B cell (primary cell): Measurements from ENCODE around the gene PPP2R2B. TPM values are rescaled to one million over a fixed set of nuclear protein-coding genes. Genes with fewer than 3 reads are reported as not detected.

Experiments
- ATAC-seq: fragments of 200-7000 bp; cut with Tn5 transposase; one replicate; pipeline ENCODE4 v1.10.0; 2021; ENCODE audit warnings: low read depth, mild to moderate bottlenecking, moderate number of reproducible peaks, moderate library complexity
- CTCF ChIA-PET: fragments of 350-600 bp; sonication (Branson Sonifier 250); formaldehyde crosslinking; loops from one replicate; lab custom pipeline; 2021; ENCODE audit warnings: antibody characterized with exemption, inconsistent platforms; lab: Charles Lee
- POLR2A ChIA-PET: fragments of 350-600 bp; sonication (Branson Sonifier 250); formaldehyde crosslinking; loops from one replicate; lab custom pipeline; 2021; ENCODE audit warnings: antibody characterized with exemption; lab: Charles Lee
- DNase-seq: peaks from one replicate; pipeline ENCODE4 v3.0.0; 2013
- H2AFZ ChIP-seq: 2 replicates; pipeline ENCODE4 v1.6.1; 2012; ENCODE audit warnings: mild to moderate bottlenecking, low read depth, low read length; ENCODE audit not compliant: insufficient read depth, poor library complexity, severe bottlenecking
- H3K27ac ChIP-seq, 2 donors: 1 replicate in 1 of 2; 2 replicates in 1 of 2; pipeline ENCODE4 v1.5.1; 2012 to 2013; ENCODE audit warnings: low read length in 2 of 2, mild to moderate bottlenecking in 2 of 2, moderate library complexity in 1 of 2
- H3K27me3 ChIP-seq, 4 experiments: fragments of 200-600 bp in 1 of 4; sonication (generic) in 1 of 4; replicated peaks in 1 of 4; 1 replicate in 2 of 4; 2 replicates in 2 of 4; pipeline versions ENCODE4 v1.6.1 to v1.7.0; 2013 to 2016; ENCODE audit warnings: low read length in 3 of 4, mild to moderate bottlenecking in 2 of 4, mixed read lengths in 1 of 4, moderate library complexity in 1 of 4; ENCODE audit not compliant: insufficient read depth in 4 of 4, control insufficient read depth in 3 of 4; ENCODE audit errors: control extremely low read depth in 1 of 4
- H3K36me3 ChIP-seq, 2 experiments: replicated peaks in 1 of 2; 1 replicate in 1 of 2; 2 replicates in 1 of 2; pipeline versions ENCODE4 v1.6.1 to v1.7.1; 2013; ENCODE audit warnings: low read length in 1 of 2; ENCODE audit not compliant: insufficient read depth in 2 of 2, control insufficient read depth in 1 of 2; ENCODE audit errors: control extremely low read depth in 1 of 2, extremely low read depth in 1 of 2
- H3K4me1 ChIP-seq, 2 donors: fragments of 200-600 bp in 1 of 2; sonication (generic) in 1 of 2; 1 replicate in 1 of 2; 2 replicates in 1 of 2; pipeline versions ENCODE4 v1.5.1 to v1.6.1; 2013 to 2017; ENCODE audit warnings: low read length in 2 of 2; ENCODE audit not compliant: control insufficient read depth in 2 of 2, insufficient read depth in 2 of 2
- H3K4me2 ChIP-seq: replicated peaks from 2 replicates; pipeline ENCODE3; 2012; ENCODE audit warnings: mild to moderate bottlenecking, low read depth, low read length; ENCODE audit not compliant: poor library complexity, severe bottlenecking
- H3K4me3 ChIP-seq, 5 experiments: fragments of 200-600 bp in 1 of 5; sonication (generic) in 1 of 5; 1 replicate in 3 of 5; 2 replicates in 2 of 5; pipeline versions ENCODE4 v1.5.1 to v1.7.0; 2011 to 2016; ENCODE audit warnings: low read length in 4 of 5, mild to moderate bottlenecking in 4 of 5, low read depth in 2 of 5, control low read depth in 1 of 5, moderate library complexity in 1 of 5; ENCODE audit not compliant: insufficient read depth in 1 of 5; ENCODE audit errors: control extremely low read depth in 1 of 5, extremely low read depth in 1 of 5
- H3K79me2 ChIP-seq: fragments of 200-600 bp; sonication (generic); one replicate; pipeline ENCODE4 v1.6.0; 2016; ENCODE audit warnings: low read length; ENCODE audit not compliant: control insufficient read depth, insufficient read depth
- H3K9ac ChIP-seq: fragments of 200-600 bp; sonication (generic); 2 replicates; pipeline ENCODE4 v1.6.1; 2017; ENCODE audit warnings: mild to moderate bottlenecking, low read length, moderate library complexity
- H3K9me3 ChIP-seq, 3 donors: one replicate each; pipeline versions ENCODE4 v1.6.1 to v1.7.1; 2013; ENCODE audit warnings: low read length in 2 of 3; ENCODE audit not compliant: control insufficient read depth in 2 of 3, insufficient read depth in 1 of 3; ENCODE audit errors: control extremely low read depth in 1 of 3
- H4K20me1 ChIP-seq: 2 replicates; pipeline ENCODE4 v1.6.0; 2012; ENCODE audit warnings: mild to moderate bottlenecking, low read length; ENCODE audit not compliant: insufficient read depth, control insufficient read depth, poor library complexity, severe bottlenecking
- H3K27ac Mint-ChIP-seq: one replicate; pipeline ENCODE4 v1.8.0; 2021; ENCODE audit warnings: mixed read lengths
- H3K27me3 Mint-ChIP-seq: one replicate; pipeline ENCODE4 v1.8.0; 2021; ENCODE audit warnings: mixed read lengths
- H3K4me1 Mint-ChIP-seq: one replicate; pipeline ENCODE4 v1.8.0; 2021; ENCODE audit warnings: mixed read lengths
- H3K4me3 Mint-ChIP-seq: one replicate; pipeline ENCODE4 v1.8.0; 2021; ENCODE audit warnings: mixed read lengths
- H3K9me3 Mint-ChIP-seq: one replicate; pipeline ENCODE4 v1.8.0; 2022; ENCODE audit warnings: mixed read lengths; ENCODE audit not compliant: insufficient read depth
- CTCF ChIP-seq: fragments of 200-600 bp; IDR thresholded peaks from one replicate; pipeline ENCODE4 v1.8.0; 2022; ENCODE audit warnings: antibody characterized with exemption, mild to moderate bottlenecking
- EZH2 ChIP-seq: IDR thresholded peaks from 2 replicates; pipeline ENCODE4 v1.6.1; 2012; ENCODE audit warnings: borderline replicate concordance, low read depth, mild to moderate bottlenecking, moderate library complexity, low read length; ENCODE audit not compliant: insufficient read depth, poor library complexity, severe bottlenecking
- WGBS: methylation state at CpG from one replicate; pipeline ENCODE4 v1.1.5; 2013; ENCODE audit warnings: missing lambda C conversion rate; ENCODE audit not compliant: insufficient coverage; 5-methylcytosine and 5-hydroxymethylcytosine counted together
- intact Hi-C: fragments of 100-400 bp; cut with micrococcal nuclease; formaldehyde crosslinking; loops from one replicate; pipeline ENCODE4 v1.10.0; 2022
- polyA plus RNA-seq: library from polyadenylated mRNA; depleted of rRNA; stranded (reverse); fragments of >200 nt; gene quantifications from 2 replicates; pipeline ENCODE4 v1.2.3, GENCODE V29; 2012
- total RNA-seq, 2 donors: library from RNA; stranded (reverse); fragments of 120-200 nt in 1 of 2; gene quantifications; 1 replicate in 1 of 2; 2 replicates in 1 of 2; pipeline versions ENCODE4 v1.2.3 to v1.2.4, GENCODE V29; 2013 to 2022

Gene PPP2R2B
- total and polyA plus RNA-seq, 2 donors (not counting 1 experiment from before 2014, with no cell fraction given): 0.03 TPM; not detected in 1

- H2AFZ ChIP-seq: no peak overlapping the region
- TF ChIP-seq EZH2 (no peak), CTCF (no peak)
- DNase-seq (no peak), ATAC-seq (no peak)
- no peaks in the 10 kb centered on the region for H3K27me3 ChIP-seq
- H3K27me3 Mint-ChIP-seq: no peaks in the 10 kb centered on the region
- 100% methylated on average over 1 of the region's 6 CpGs for WGBS
- no peak overlapping the region for H3K9ac ChIP-seq
- H3K4me2 ChIP-seq: no peak overlapping the region
- ChIA-PET POLR2A (no interaction called here), CTCF (no interaction called here)
- H3K27ac Mint-ChIP-seq: no peak overlapping the region
- no peaks in the 10 kb centered on the region for H3K79me2 ChIP-seq
- no peaks in the 10 kb centered on the region for H3K9me3 Mint-ChIP-seq
- no peaks in the 10 kb centered on the region for H3K36me3 ChIP-seq
- no peaks in the 10 kb centered on the region for H4K20me1 ChIP-seq
- H3K4me3 Mint-ChIP-seq: no peak overlapping the region
- H3K9me3 ChIP-seq: no peaks in the 10 kb centered on the region
- intact Hi-C loops: no loop called here
- H3K27ac ChIP-seq: no peak overlapping the region
- H3K4me1 ChIP-seq: no peaks in the 10 kb centered on the region
- H3K4me3 ChIP-seq: no peak overlapping the region
- no peaks in the 10 kb centered on the region for H3K4me1 Mint-ChIP-seq
Observed at GRCh38 chr5:146789712-146790653, 88.6 kb downstream of the PPP2R2B start.

- CTCF ChIA-PET: no interaction called here
- WGBS: 83% methylated on average over 2 of the region's 2 CpGs
- ATAC-seq (no peak), DNase-seq (no peak)
- no peak overlapping the region for H3K27ac Mint-ChIP-seq
- Histone ChIP-seq H3K4me3 (no peak overlapping the region), H3K27ac (no peak overlapping the region), H3K36me3 (no peaks in the 10 kb centered on the region), H3K4me2 (no peak overlapping the region), H3K4me1 (no peaks in the 10 kb centered on the region), H3K27me3 (no peaks in the 10 kb centered on the region), H4K20me1 (no peaks in the 10 kb centered on the region), H3K79me2 (no peaks in the 10 kb centered on the region), H3K9ac (no peak overlapping the region), H2AFZ (no peak overlapping the region), H3K9me3 (no peaks in the 10 kb centered on the region)
- POLR2A ChIA-PET: no interaction called here
- no peak overlapping the region for H3K4me3 Mint-ChIP-seq
- H3K9me3 Mint-ChIP-seq: no peaks in the 10 kb centered on the region
- H3K4me1 Mint-ChIP-seq: no peaks in the 10 kb centered on the region
- TF ChIP-seq CTCF (no peak), EZH2 (no peak)
- intact Hi-C loops: no loop called here
- no peaks in the 10 kb centered on the region for H3K27me3 Mint-ChIP-seq
Observed at GRCh38 chr5:146788898-146789297, 89.7 kb downstream of the PPP2R2B start.
